ENCODE data around the gene DLK2.

The DLK2 gene

GRCh38 chr6:43492673-43493072 is 37.3 kb upstream of the DLK2 start:
- Mint-ChIP-seq H3K4me1 (peaks cover 20% of the 10 kb centered on the region), H3K27ac (no peak overlapping the region), H3K9me3 (no peaks in the 10 kb centered on the region), H3K36me3 (ENCODE audit: low read depth) (no peaks in the 10 kb centered on the region), H3K27me3 (no peaks in the 10 kb centered on the region), H3K4me3 (no peak overlapping the region)
- DNase-seq (no peak), ATAC-seq (no peak)

- H3K27ac Mint-ChIP-seq, result no peak overlapping the region
- ATAC-seq, result no peak
- H3K27me3 Mint-ChIP-seq, result no peaks in the 10 kb centered on the region
- H3K4me1 Mint-ChIP-seq, result peaks cover 20% of the 10 kb centered on the region
- no peak for DNase-seq
- H3K9me3 Mint-ChIP-seq, result no peaks in the 10 kb centered on the region
- no peaks in the 10 kb centered on the region for H3K36me3 Mint-ChIP-seq (ENCODE audit: low read depth)
- no peak overlapping the region for H3K4me3 Mint-ChIP-seq
These were observed 36.7 kb upstream of the DLK2 start for GRCh38 chr6:43491750-43492661.

GRCh38 chr6:43490523-43490939 is 35.2 kb upstream of the DLK2 start:
- no peak for DNase-seq
- H3K27ac Mint-ChIP-seq, result no peak overlapping the region
- H3K9me3 Mint-ChIP-seq, result no peaks in the 10 kb centered on the region
- no peak overlapping the region for H3K4me3 Mint-ChIP-seq
- no peak for ATAC-seq
- H3K4me1 Mint-ChIP-seq, result peaks cover 19% of the 10 kb centered on the region
- no peaks in the 10 kb centered on the region for H3K36me3 Mint-ChIP-seq (ENCODE audit: low read depth)
- no peaks in the 10 kb centered on the region for H3K27me3 Mint-ChIP-seq

- Mint-ChIP-seq H3K27me3 (no peaks in the 10 kb centered on the region), H3K36me3 (ENCODE audit: low read depth) (no peaks in the 10 kb centered on the region), H3K4me3 (no peak overlapping the region), H3K4me1 (peaks cover 10% of the 10 kb centered on the region), H3K27ac (no peak overlapping the region), H3K9me3 (no peaks in the 10 kb centered on the region)
- ATAC-seq (no peak), DNase-seq (no peak)
These were observed 34.1 kb upstream of the DLK2 start for GRCh38 chr6:43489277-43490072.

- no peaks in the 10 kb centered on the region for H3K9me3 Mint-ChIP-seq
- no peak overlapping the region for H3K4me3 Mint-ChIP-seq
- DNase-seq (no peak), ATAC-seq (no peak)
- H3K4me1 Mint-ChIP-seq, result peaks cover 5% of the 10 kb centered on the region
- H3K27me3 Mint-ChIP-seq, result no peaks in the 10 kb centered on the region
- H3K36me3 Mint-ChIP-seq (ENCODE audit: low read depth), result no peaks in the 10 kb centered on the region
- H3K27ac Mint-ChIP-seq, result no peak overlapping the region
These were observed 33.4 kb upstream of the DLK2 start for GRCh38 chr6:43488667-43489276.

GRCh38 chr6:43481591-43482236 is 26.4 kb upstream of the DLK2 start:
- Mint-ChIP-seq H3K4me3 (no peak overlapping the region), H3K27ac (no peak overlapping the region), H3K27me3 (no peaks in the 10 kb centered on the region), H3K36me3 (ENCODE audit: low read depth) (peaks cover 4% of the 10 kb centered on the region), H3K9me3 (no peaks in the 10 kb centered on the region), H3K4me1 (peaks cover 45% of the 10 kb centered on the region)
- no peak for DNase-seq
- ATAC-seq, result peak; percentile 27

- peaks cover 4% of the 10 kb centered on the region for H3K36me3 Mint-ChIP-seq (ENCODE audit: low read depth)
- H3K27me3 Mint-ChIP-seq, result no peaks in the 10 kb centered on the region
- no peak for DNase-seq
- peak overlapping the region; percentile 11 for H3K27ac Mint-ChIP-seq
- H3K4me3 Mint-ChIP-seq, result no peak overlapping the region
- no peaks in the 10 kb centered on the region for H3K9me3 Mint-ChIP-seq
- ATAC-seq, result no peak
- peaks cover 48% of the 10 kb centered on the region for H3K4me1 Mint-ChIP-seq
These were observed 25.7 kb upstream of the DLK2 start for GRCh38 chr6:43481075-43481474.

- H3K4me1 Mint-ChIP-seq, result peaks cover 46% of the 10 kb centered on the region
- H3K36me3 Mint-ChIP-seq (ENCODE audit: low read depth), result peaks cover 4% of the 10 kb centered on the region
- ATAC-seq, result no peak
- no peak for DNase-seq
- H3K9me3 Mint-ChIP-seq, result no peaks in the 10 kb centered on the region
- peak overlapping the region; percentile 92 for H3K4me3 Mint-ChIP-seq
- H3K27me3 Mint-ChIP-seq, result peaks cover 2% of the 10 kb centered on the region
- H3K27ac Mint-ChIP-seq, result peak overlapping the region; percentile 79
These were observed 22.6 kb upstream of the DLK2 start for GRCh38 chr6:43478008-43478372.

GRCh38 chr6:43477235-43478007 is 22.1 kb upstream of the DLK2 start, which contains the start of gene TJAP1:
TSS of gene TJAP1 (plus strand) at chr6:43477570. CDS start at chr6:43499002, 21,432 bp downstream.
- Mint-ChIP-seq H3K9me3 (no peaks in the 10 kb centered on the region), H3K4me1 (peaks cover 46% of the 10 kb centered on the region), H3K36me3 (ENCODE audit: low read depth) (peaks cover 4% of the 10 kb centered on the region), H3K27ac (peak within 1 kb of the TSS; percentile 79), H3K27me3 (peaks cover 2% of the 10 kb centered on the region), H3K4me3 (peak within 1 kb of the TSS; percentile 92)
- ATAC-seq (peak; percentile 99), DNase-seq (peak; percentile 100)

GRCh38 chr6:43476746-43477145 is 21.4 kb upstream of the DLK2 start:
- H3K4me1 Mint-ChIP-seq, result peaks cover 40% of the 10 kb centered on the region
- ATAC-seq, result no peak
- peaks cover 2% of the 10 kb centered on the region for H3K27me3 Mint-ChIP-seq
- peaks cover 2% of the 10 kb centered on the region for H3K36me3 Mint-ChIP-seq (ENCODE audit: low read depth)
- H3K4me3 Mint-ChIP-seq, result peak overlapping the region; percentile 92
- no peak for DNase-seq
- H3K27ac Mint-ChIP-seq, result peak overlapping the region; percentile 79
- H3K9me3 Mint-ChIP-seq, result no peaks in the 10 kb centered on the region

- peaks cover 2% of the 10 kb centered on the region for H3K27me3 Mint-ChIP-seq
- no peak overlapping the region for H3K27ac Mint-ChIP-seq
- H3K9me3 Mint-ChIP-seq, result no peaks in the 10 kb centered on the region
- H3K4me3 Mint-ChIP-seq, result no peak overlapping the region
- ATAC-seq, result no peak
- H3K4me1 Mint-ChIP-seq, result peaks cover 33% of the 10 kb centered on the region
- no peaks in the 10 kb centered on the region for H3K36me3 Mint-ChIP-seq (ENCODE audit: low read depth)
- no peak for DNase-seq
These were observed 20.2 kb upstream of the DLK2 start for GRCh38 chr6:43475516-43475915.

GRCh38 chr6:43472515-43472914 is 17.2 kb upstream of the DLK2 start:
- no peak overlapping the region for H3K27ac Mint-ChIP-seq
- no peaks in the 10 kb centered on the region for H3K9me3 Mint-ChIP-seq
- H3K27me3 Mint-ChIP-seq, result peaks cover 11% of the 10 kb centered on the region
- DNase-seq (no peak), ATAC-seq (no peak)
- no peak overlapping the region for H3K4me3 Mint-ChIP-seq
- peaks cover 9% of the 10 kb centered on the region for H3K4me1 Mint-ChIP-seq
- H3K36me3 Mint-ChIP-seq (ENCODE audit: low read depth), result no peaks in the 10 kb centered on the region

GRCh38 chr6:43471399-43471798 is 16.1 kb upstream of the DLK2 start:
- Mint-ChIP-seq H3K27me3 (peaks cover 17% of the 10 kb centered on the region), H3K4me3 (no peak overlapping the region), H3K27ac (no peak overlapping the region), H3K9me3 (no peaks in the 10 kb centered on the region), H3K36me3 (ENCODE audit: low read depth) (no peaks in the 10 kb centered on the region), H3K4me1 (peaks cover 2% of the 10 kb centered on the region)
- DNase-seq, result no peak
- ATAC-seq, result no peak

GRCh38 chr6:43469947-43470346 is 14.6 kb upstream of the DLK2 start:
- DNase-seq (no peak), ATAC-seq (no peak)
- no peak overlapping the region for H3K4me3 Mint-ChIP-seq
- H3K27ac Mint-ChIP-seq, result no peak overlapping the region
- H3K27me3 Mint-ChIP-seq, result peaks cover 17% of the 10 kb centered on the region
- H3K9me3 Mint-ChIP-seq, result no peaks in the 10 kb centered on the region
- H3K36me3 Mint-ChIP-seq (ENCODE audit: low read depth), result no peaks in the 10 kb centered on the region
- peaks cover 2% of the 10 kb centered on the region for H3K4me1 Mint-ChIP-seq

Data from activated naive CD8-positive, alpha-beta T cell treated with anti-CD3 and anti-CD28 coated beads, Interleukin-2, amount 50 U/mL, for 24 hours (primary cell).